ENCODE data around the gene VPS52.
"Not testable (repeated sequence)": the region's sequence is repeated elsewhere in the genome, so short reads cannot be mapped to it uniquely, and the experiment has no call there.

VPS52 gene

DNA sequence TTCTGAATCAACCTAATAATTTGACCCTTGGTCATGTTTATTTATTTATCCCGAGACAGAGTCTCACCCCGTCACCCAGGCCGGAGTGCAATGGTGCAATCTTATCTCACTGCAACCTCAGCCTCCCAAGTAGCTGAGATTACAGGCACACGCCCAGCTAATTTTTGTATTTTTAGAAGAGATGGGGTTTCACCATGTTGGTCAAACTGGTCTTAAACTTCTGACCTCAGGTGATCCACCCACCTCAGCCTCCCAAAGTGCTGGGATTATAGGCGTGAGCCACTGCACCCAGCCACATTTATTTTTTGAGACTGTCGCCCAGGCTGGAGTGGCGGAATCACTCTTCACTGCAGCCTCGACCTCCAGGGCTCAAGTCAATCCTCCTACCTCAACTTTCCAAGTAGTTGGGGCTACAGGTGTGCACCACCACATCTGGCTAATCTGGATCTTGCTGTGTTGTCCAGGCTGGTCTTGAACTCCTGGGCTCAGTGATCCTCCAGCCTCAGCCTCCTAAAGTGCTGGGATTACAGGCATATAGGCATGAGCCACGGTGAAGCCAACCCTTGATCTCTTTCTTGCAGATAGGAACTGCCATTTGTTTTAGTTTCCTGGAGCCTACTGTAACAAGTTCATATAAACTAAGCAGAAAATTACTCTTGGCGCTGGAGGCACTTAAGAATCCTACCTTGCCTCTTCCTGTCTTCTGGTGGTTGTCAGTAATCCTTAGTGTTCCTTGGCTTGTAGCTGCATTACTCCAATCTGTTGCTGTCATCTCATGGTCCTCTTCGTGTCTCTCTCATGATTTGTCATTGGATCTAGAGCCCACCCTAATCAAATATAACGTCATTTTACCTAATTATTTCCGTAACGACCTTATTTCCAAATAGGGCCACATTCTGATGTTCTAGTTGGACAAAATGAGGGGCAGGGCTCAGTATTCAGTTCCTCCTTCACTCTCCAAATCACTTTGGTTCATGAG is 2.5 kb upstream of the VPS52 start:
- TF ChIP-seq, protein P1, sequence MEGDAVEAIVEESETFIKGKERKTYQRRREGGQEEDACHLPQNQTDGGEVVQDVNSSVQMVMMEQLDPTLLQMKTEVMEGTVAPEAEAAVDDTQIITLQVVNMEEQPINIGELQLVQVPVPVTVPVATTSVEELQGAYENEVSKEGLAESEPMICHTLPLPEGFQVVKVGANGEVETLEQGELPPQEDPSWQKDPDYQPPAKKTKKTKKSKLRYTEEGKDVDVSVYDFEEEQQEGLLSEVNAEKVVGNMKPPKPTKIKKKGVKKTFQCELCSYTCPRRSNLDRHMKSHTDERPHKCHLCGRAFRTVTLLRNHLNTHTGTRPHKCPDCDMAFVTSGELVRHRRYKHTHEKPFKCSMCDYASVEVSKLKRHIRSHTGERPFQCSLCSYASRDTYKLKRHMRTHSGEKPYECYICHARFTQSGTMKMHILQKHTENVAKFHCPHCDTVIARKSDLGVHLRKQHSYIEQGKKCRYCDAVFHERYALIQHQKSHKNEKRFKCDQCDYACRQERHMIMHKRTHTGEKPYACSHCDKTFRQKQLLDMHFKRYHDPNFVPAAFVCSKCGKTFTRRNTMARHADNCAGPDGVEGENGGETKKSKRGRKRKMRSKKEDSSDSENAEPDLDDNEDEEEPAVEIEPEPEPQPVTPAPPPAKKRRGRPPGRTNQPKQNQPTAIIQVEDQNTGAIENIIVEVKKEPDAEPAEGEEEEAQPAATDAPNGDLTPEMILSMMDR (IDR thresholded peaks at IDR 0.05; ENCODE audit: borderline replicate concordance, control extremely low read depth, extremely low read depth, insufficient read depth, missing control alignments), result no peak
- DNase-seq (ENCODE audit: low spot score), result no peak
- in situ Hi-C loops (cut with MboI; ENCODE audit: low sequenced_read_pairs, unreplicated experiment), result no loop called here

- TF ChIP-seq, protein P1 (IDR thresholded peaks at IDR 0.05; ENCODE audit: borderline replicate concordance, control extremely low read depth, extremely low read depth, insufficient read depth, missing control alignments), result no peak
- no peak for DNase-seq (ENCODE audit: low spot score)
- in situ Hi-C loops (cut with MboI; ENCODE audit: low sequenced_read_pairs, unreplicated experiment), result no loop called here
Measured at GRCh38 chr6:33273129-33273923, 1.6 kb upstream of the VPS52 start.

DNA sequence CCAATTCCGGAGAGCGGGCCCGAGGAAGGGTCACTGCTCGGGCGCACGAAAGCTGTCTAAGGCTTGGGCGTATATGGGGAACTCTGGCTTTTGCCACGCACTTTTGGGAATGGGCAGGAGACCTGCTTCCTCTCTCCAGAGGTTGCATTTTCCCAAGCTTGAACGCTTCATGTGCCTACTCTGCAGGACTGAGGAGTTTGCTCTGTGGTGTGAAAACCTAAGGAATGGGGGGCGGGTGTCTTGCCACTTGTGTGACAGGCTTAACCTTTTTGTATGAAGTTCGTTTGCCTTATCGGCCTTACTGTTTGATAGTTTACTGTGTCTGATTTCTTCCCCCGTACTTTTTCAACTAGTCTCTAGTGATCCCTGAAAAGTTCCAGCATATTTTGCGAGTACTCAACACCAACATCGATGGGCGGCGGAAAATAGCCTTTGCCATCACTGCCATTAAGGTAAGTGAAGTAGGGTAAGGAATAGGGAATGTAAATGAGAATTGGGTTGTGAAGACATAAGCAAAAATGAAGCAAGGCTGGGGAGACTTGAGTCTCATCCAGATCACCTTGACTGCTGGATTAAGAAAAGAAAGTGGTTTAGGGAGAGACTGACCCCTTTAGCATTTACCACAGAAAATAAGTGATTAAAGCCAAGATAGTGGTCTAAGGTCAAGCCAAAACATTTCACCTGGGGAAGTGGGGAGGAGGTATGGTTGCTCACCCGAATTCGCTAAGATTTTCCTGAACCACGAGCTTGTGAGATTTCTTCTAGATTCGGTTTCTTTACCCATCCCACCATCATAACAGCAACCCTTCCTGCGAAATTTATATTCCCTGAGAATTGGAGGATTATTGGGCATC is 826 bp upstream of the VPS52 start:
- no peak for DNase-seq (ENCODE audit: low spot score)
- TF ChIP-seq, protein P1 (IDR thresholded peaks at IDR 0.05; ENCODE audit: borderline replicate concordance, control extremely low read depth, extremely low read depth, insufficient read depth, missing control alignments), result no peak
- in situ Hi-C loops (cut with MboI; ENCODE audit: low sequenced_read_pairs, unreplicated experiment), result no loop called here

DNA sequence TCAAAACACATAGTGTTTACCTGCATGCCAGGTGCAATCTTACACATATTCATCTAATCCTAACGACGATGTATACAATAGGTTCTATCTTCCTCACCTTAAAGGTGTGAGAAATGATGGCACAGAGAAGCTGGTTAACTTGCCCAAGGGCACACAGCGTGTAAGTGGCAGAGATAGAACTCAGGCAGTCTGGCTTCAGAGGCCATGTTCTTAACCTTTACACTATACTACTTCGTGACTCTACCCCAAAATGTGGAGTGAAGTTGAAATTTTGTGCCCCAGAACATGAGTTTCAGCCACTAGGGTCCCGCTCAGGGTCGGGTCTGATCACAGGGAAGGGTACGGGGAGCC is 584 bp downstream of the VPS52 start:
- in situ Hi-C loops (cut with MboI; ENCODE audit: low sequenced_read_pairs, unreplicated experiment), result no loop called here
- DNase-seq (ENCODE audit: low spot score), result no peak
- TF ChIP-seq, protein P1 (IDR thresholded peaks at IDR 0.05; ENCODE audit: borderline replicate concordance, control extremely low read depth, extremely low read depth, insufficient read depth, missing control alignments), result no peak

- in situ Hi-C loops (cut with MboI; ENCODE audit: low sequenced_read_pairs, unreplicated experiment), result no loop called here
- no peak for DNase-seq (ENCODE audit: low spot score)
- TF ChIP-seq, protein P1 (IDR thresholded peaks at IDR 0.05; ENCODE audit: borderline replicate concordance, control extremely low read depth, extremely low read depth, insufficient read depth, missing control alignments), result no peak
Measured at GRCh38 chr6:33264015-33264414, 7.7 kb downstream of the VPS52 start.

GRCh38 chr6:33262490-33262889 is 9.2 kb downstream of the VPS52 start:
- DNase-seq (ENCODE audit: low spot score); in situ Hi-C loops (cut with MboI; ENCODE audit: low sequenced_read_pairs, unreplicated experiment): not testable (repeated sequence)
